ENCODE data around the gene GAN. TPM values are rescaled to one million over a fixed set of nuclear protein-coding genes. Genes with fewer than 3 reads are reported as not detected.

Gene GAN
- total and polyA plus RNA-seq, 10 of the 15 experiments (the other 5 are each of a cell fraction or from before 2014, with no cell fraction given): 0.42 to 8.4 (median 2.5) TPM

DNA sequence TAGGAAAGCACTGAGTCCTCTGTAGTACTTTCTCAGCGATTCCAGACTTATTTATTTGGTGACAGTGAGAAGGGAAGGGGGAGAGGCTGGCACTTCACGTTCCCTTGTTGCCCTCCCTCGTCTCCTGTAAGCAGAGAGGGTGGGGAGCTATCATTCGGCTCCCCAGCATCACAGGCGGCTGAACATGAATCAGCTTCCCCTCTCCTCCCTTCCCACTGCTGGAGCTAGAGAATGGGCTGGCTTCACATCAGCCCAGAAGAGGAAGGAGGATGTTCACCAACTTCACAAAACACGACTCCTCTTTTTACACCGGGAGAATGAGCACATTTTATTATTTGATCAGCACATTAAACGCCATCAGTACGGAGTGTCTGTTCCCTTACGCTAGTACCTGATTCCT, 123.1 kb downstream of the GAN start:
- no peak for FAIRE-seq
- intact Hi-C loops (cut with micrococcal nuclease; ENCODE audit: unreplicated experiment): no loop called here

More for the DNA sequence above, 123.1 kb downstream of the GAN start:
- BruUV-seq (replicated peaks): no TSS peak
- Histone ChIP-seq H3K36me3 (ENCODE audit: control insufficient read depth in 2 of 2, insufficient read depth in 2 of 2, low read length in 1 of 2) (no peaks in the 10 kb centered on the region; a peak in 1 of 4 replicates), H2AFZ (ENCODE audit: control insufficient read depth, low read depth, low read length) (no peak overlapping the region), H4K20me1 (ENCODE audit: control insufficient read depth, insufficient read depth) (no peaks in the 10 kb centered on the region), H3K27me3 (replicated peaks in 1 of 2; ENCODE audit: control insufficient read depth in 2 of 2, insufficient read depth in 2 of 2, low read length in 1 of 2) (peaks cover 0 to 2% of the 10 kb centered on the region in 2 experiments; a peak in 1 of 4 replicates), H3K9ac (ENCODE audit: control insufficient read depth, insufficient read depth, low read length) (no peak overlapping the region), H3K4me2 (ENCODE audit: control insufficient read depth, insufficient read depth) (no peak overlapping the region), H3K79me2 (ENCODE audit: control insufficient read depth, insufficient read depth, low read length) (no peaks in the 10 kb centered on the region), H3K4me1 (ENCODE audit: control insufficient read depth, insufficient read depth, low read length) (peaks cover 6% of the 10 kb centered on the region), H3K4me3 (no peak overlapping the region), H3K27ac (ENCODE audit: control insufficient read depth, insufficient read depth) (no peak overlapping the region), H3K9me3 (replicated peaks; ENCODE audit: control insufficient read depth, insufficient read depth, low read length) (no peaks in the 10 kb centered on the region)
- no peak for ATAC-seq
- no peak for DNase-seq (ENCODE audit: low read depth, low spot score)
- in situ Hi-C loops (cut with MboI): no loop called here
- TF ChIP-seq ATF7 (IDR thresholded peaks at IDR 0.05; ENCODE audit: low read depth) (no peak), EED (IDR thresholded peaks at IDR 0.05; ENCODE audit: low read depth) (no peak)
- ChIA-PET SMC1A (ENCODE audit: uncharacterized antibody, unreplicated experiment) (no interaction called here), CTCF (no interaction called here), RAD21 (ENCODE audit: unreplicated experiment) (no interaction called here), POLR2A (interaction anchor here (0.5 kb wide), 1 partner anchor 277 kb away, joined by 7 read pairs; no protein-coding TSS in a partner anchor)
- WGBS (ENCODE audit: insufficient coverage, insufficient replicate concordance, low lambda C conversion rate, missing lambda C conversion rate): 66% methylated on average over 10 of the region's 10 CpGs

Other genes with a start within 250 kb of the GAN start
- gene C16orf46, start 237.7 kb upstream of the GAN start, total RNA-seq (2014; rRNA removed): 0.05 TPM in 1 of 2 replicates, not detected in the other
- not detected in 2 replicates for gene C16orf46, start 237.7 kb upstream of the GAN start, total RNA-seq (2014; rRNA removed; fragmentation: Illumina TruSeq; extraction: Trizol)
- gene C16orf46, start 237.7 kb upstream of the GAN start, total RNA-seq (2021): not detected in 2 replicates
- 0.22 and 0.23 TPM in 2 replicates for gene C16orf46, start 237.7 kb upstream of the GAN start, polyA plus RNA-seq (2011; rRNA removed)
- 0.54 TPM in 1 of 2 replicates, not detected in the other for gene C16orf46, start 237.7 kb upstream of the GAN start, polyA plus RNA-seq (2014; fragmentation: Illumina TruSeq; extraction: Trizol)
- gene C16orf46, start 237.7 kb upstream of the GAN start, polyA plus RNA-seq (2014; fragmentation: Nextera tagmentation; extraction: Ambion mirVana): under 1 TPM in 1 of 2 experiments, not detected in 1; 0.04 TPM
- 0.05 TPM in 1 of 2 replicates, not detected in the other for gene C16orf46, start 237.7 kb upstream of the GAN start, polyA plus RNA-seq (2014; rRNA removed)
- under 1 TPM; 0.06 to 0.46 TPM for gene C16orf46, start 237.7 kb upstream of the GAN start, polyA plus RNA-seq (2016; fragmentation: Nextera tagmentation; extraction: Ambion mirVana)
- 23.9 and 27.0 TPM in 2 replicates for gene GCSH, start 218.6 kb upstream of the GAN start, total RNA-seq (2014; rRNA removed)
- 38.9 and 44.3 TPM in 2 replicates for gene GCSH, start 218.6 kb upstream of the GAN start, total RNA-seq (2014; rRNA removed; fragmentation: Illumina TruSeq; extraction: Trizol)
- gene GCSH, start 218.6 kb upstream of the GAN start, total RNA-seq (2021): 27.1 and 30.9 TPM in 2 replicates
- gene GCSH, start 218.6 kb upstream of the GAN start, polyA plus RNA-seq (2011; rRNA removed): 27.3 and 55.1 TPM in 2 replicates
- 47.6 and 60.6 TPM in 2 replicates for gene GCSH, start 218.6 kb upstream of the GAN start, polyA plus RNA-seq (2014; fragmentation: Illumina TruSeq; extraction: Trizol)
- 10 to 100 TPM; 14.7 to 40.2 TPM for gene GCSH, start 218.6 kb upstream of the GAN start, polyA plus RNA-seq (2014; fragmentation: Nextera tagmentation; extraction: Ambion mirVana)
- 38.3 TPM in 2 replicates for gene GCSH, start 218.6 kb upstream of the GAN start, polyA plus RNA-seq (2014; rRNA removed)
- 100 to 1,000 TPM in 1 of 2 experiments, 10 to 100 TPM in 1; 98.5 to 108 TPM for gene GCSH, start 218.6 kb upstream of the GAN start, polyA plus RNA-seq (2016; fragmentation: Nextera tagmentation; extraction: Ambion mirVana)
- not detected in 2 replicates for gene BCO1, start 76.3 kb upstream of the GAN start, total RNA-seq (2014; rRNA removed)
- not detected in 2 replicates for gene BCO1, start 76.3 kb upstream of the GAN start, total RNA-seq (2014; rRNA removed; fragmentation: Illumina TruSeq; extraction: Trizol)
- not detected in 2 replicates for gene BCO1, start 76.3 kb upstream of the GAN start, total RNA-seq (2021)
- gene BCO1, start 76.3 kb upstream of the GAN start, polyA plus RNA-seq (2011; rRNA removed): 0.12 and 0.14 TPM in 2 replicates
- gene BCO1, start 76.3 kb upstream of the GAN start, polyA plus RNA-seq (2014; fragmentation: Illumina TruSeq; extraction: Trizol): not detected in 2 replicates
- gene BCO1, start 76.3 kb upstream of the GAN start, polyA plus RNA-seq (2014; fragmentation: Nextera tagmentation; extraction: Ambion mirVana): under 1 TPM; 0.09 to 0.21 TPM
- not detected in 2 replicates for gene BCO1, start 76.3 kb upstream of the GAN start, polyA plus RNA-seq (2014; rRNA removed)
- not detected for gene BCO1, start 76.3 kb upstream of the GAN start, polyA plus RNA-seq (2016; fragmentation: Nextera tagmentation; extraction: Ambion mirVana)
- 4.6 and 5.1 TPM in 2 replicates for gene CMIP, start 129.8 kb downstream of the GAN start, total RNA-seq (2014; rRNA removed)
- 5.4 and 6.3 TPM in 2 replicates for gene CMIP, start 129.8 kb downstream of the GAN start, total RNA-seq (2014; rRNA removed; fragmentation: Illumina TruSeq; extraction: Trizol)
- 41.7 and 43.2 TPM in 2 replicates for gene CMIP, start 129.8 kb downstream of the GAN start, total RNA-seq (2021)
- gene CMIP, start 129.8 kb downstream of the GAN start, polyA plus RNA-seq (2011; rRNA removed): 2.1 and 3.8 TPM in 2 replicates
- 13.6 and 16.8 TPM in 2 replicates for gene CMIP, start 129.8 kb downstream of the GAN start, polyA plus RNA-seq (2014; fragmentation: Illumina TruSeq; extraction: Trizol)
- gene CMIP, start 129.8 kb downstream of the GAN start, polyA plus RNA-seq (2014; fragmentation: Nextera tagmentation; extraction: Ambion mirVana): 1 to 10 TPM; 1.4 to 1.7 TPM
- gene CMIP, start 129.8 kb downstream of the GAN start, polyA plus RNA-seq (2014; rRNA removed): 11.3 and 12.8 TPM in 2 replicates
- 1 to 10 TPM; 1.2 to 1.5 TPM for gene CMIP, start 129.8 kb downstream of the GAN start, polyA plus RNA-seq (2016; fragmentation: Nextera tagmentation; extraction: Ambion mirVana)